ENCODE measurements around the gene HSPA12A.

The HSPA12A gene

DNA sequence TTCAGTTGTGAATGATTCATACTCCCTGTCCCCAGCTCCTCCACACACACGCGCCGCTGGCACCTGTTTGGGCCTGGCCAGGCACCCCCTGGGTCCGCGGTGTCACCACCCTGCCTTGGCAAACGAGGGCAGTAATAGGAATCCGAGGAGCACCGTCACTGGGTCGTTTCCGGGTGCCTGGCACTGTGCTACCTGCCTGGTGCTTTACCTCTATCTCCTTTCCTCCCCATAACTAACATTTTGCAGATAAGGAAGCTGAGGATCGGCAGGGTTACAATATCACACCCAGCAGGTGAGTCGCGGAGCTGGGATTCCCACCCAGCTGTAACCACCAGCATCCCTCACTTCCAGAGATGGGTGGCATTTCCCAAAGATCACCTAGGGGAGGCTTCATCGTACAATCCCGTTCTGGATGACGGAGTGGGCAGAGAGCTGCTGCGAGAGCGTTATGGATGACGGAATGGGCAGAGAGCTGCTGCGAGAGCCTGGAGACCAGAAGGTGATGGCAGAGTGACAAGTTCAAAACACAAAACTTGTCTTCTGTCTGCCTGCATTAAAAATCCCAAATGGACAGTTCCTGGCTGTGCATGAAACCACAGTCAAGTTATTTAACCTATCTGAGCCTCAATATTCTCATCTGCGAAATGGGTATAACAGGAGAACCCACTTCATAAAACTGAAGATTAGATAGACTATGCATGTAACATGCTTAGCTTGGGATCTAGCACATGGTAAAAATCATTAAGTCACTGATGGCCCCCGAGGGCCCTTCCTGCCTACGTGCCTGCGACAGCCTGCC is 1.1 kb upstream of the HSPA12A start:
- DNase-seq = no peak

DNA sequence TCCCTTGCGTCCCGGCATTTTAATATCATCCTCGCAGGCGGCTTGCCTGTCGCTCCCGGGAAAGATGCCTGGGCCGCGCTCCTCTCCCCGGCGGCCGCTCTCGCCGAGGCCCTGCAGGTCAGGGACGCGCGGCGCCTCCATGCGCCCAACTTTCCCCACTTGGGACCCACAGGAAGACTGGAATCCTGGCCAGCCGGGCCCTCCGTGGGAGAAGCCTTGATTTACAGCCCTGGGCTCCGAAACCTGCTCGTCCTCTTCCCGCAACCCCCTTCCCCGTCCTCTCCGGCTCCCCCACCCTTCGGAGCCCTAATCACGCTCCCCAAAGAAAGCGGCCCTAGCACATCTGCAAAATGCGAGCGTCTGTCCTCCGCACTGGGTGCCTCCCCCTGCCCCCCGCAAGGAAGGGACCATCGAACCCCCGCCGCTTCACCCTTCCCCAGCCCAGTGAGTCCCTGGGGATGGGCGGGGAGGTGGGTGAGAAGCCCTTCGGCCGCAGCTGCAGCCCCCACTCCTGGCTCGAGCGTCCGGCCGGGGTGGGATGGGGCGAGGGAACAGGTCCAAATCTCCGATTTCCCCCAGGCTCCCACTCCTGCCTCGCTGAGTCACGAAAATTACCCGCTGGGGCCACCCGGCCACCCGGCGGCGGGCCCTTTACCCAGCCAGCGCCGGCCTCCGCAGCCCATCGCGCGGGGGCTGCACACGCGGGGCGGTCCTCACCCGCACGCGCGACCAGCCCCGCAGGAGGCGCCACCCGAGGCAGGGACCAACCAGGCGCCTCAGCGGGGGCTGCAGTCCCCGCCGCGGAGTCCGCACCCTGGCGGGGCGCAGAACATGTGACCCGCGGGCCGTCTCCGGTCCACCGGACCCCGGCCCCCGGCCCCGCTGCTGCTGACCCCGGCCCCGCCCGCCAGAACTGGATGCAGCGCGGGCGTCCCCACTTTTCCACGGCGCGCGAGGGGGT is 695 bp downstream of the HSPA12A start:
- no peak for DNase-seq

DNA sequence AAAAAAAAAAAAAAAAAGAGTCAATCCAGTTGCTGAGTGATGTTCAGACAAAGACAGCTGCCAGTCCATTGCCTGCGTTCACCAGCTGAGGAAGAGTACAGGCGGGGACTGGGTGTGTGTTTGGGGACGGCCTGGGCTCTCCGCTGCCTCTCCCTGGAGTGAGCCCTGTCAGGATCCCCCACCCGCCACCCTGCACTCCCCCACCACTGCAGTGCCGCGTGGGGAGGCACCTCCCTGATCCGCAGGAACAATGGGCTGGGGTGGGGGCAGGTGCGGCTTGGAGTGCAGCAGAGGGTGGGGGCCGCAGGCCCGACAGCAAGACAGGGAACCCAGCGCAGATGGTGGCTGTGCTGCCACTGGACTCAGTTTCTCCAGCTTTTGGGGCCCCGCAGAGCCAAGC is 1.4 kb downstream of the HSPA12A start:
- DNase-seq = no peak

DNA sequence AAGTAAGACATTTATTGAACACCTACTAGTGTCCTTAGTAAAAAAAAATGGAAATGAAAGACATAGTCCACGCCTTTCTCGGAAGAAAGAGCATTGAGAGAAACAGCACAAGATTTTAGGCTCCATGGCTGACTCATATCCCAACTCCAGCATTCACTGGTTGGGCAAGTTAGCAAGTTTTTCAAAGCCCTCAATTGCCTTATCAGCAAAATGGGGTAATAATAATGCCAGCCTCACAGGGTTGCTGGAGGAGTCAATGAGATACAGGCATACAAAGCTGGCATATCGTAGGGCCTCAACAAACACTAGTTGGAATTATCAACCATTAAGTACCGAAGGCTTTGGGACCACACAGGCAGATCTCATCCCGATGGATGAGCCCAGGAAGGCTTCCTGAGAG is 4.0 kb downstream of the HSPA12A start:
- no peak for DNase-seq

GRCh38 chr10:116737627-116738327 is 4.6 kb downstream of the HSPA12A start:
- no peak for DNase-seq

- DNase-seq = no peak
Observed at GRCh38 chr10:116733566-116733965, 8.8 kb downstream of the HSPA12A start.

DNA sequence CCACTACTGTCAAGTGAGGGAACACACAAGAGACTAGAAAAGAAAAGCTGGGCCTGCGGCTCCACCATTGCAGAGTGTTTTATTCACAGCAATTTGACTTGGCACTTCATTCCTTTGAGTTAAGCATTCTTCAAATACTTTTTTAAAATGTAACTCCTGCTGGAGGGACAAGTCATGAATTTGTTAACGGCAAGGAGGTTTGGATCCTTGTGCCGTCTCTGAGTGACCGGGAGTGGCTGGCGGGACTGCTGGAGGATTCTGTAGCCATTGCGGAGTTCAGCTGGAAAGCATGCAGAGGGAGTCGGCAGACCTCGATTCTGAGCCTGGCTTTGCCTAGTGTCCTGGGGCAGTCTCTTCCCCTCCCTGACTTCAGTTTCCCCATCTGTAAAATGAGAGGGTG is 9.8 kb downstream of the HSPA12A start:
- no peak for DNase-seq

- DNase-seq = no peak
Observed at GRCh38 chr10:116730464-116731260, 11.7 kb downstream of the HSPA12A start.

- DNase-seq = no peak
Observed at GRCh38 chr10:116729243-116729642, 13.1 kb downstream of the HSPA12A start.

- DNase-seq = no peak
Observed at GRCh38 chr10:116728526-116729096, 13.8 kb downstream of the HSPA12A start.

DNA sequence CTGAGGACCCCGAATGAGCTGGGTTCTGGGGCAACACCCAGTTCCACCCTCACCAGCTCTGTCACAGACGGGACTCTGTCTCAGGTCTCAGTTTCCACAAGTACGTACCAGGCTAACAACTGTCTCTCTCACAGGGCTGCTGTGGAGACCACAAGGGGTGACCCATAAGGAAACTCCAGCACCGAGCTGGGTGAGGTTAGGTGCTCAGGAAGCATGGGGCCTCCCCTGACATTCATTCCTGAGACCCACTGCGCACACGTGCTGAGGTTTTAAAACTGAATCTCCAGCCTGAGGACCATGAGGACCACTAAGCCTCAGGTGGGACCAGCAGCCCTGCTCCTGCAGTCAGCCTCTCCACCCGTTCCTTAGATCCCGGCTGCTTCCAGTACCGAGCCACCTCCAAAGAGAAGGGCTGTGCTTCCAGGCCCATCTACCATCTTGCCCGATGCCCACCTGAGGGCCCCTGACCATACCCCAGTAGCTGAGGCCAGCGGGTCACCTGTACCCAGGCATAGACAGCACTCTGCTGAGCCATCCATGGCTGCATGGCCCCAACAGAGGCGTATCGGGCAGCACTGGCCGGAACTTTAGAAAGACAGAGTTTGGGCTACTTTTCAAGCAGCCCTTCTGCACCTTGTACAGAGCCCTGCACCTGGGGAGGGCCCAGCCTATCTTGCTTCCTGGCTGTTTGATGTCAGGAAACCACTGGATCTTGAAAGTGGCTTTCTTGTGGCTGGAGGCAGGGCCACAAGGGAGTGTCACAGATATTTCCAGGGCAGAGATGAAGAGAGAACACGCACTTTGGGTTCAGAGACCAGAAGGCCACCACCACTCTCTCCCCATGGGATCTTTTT is 18.7 kb downstream of the HSPA12A start:
- no peak for DNase-seq

DNA sequence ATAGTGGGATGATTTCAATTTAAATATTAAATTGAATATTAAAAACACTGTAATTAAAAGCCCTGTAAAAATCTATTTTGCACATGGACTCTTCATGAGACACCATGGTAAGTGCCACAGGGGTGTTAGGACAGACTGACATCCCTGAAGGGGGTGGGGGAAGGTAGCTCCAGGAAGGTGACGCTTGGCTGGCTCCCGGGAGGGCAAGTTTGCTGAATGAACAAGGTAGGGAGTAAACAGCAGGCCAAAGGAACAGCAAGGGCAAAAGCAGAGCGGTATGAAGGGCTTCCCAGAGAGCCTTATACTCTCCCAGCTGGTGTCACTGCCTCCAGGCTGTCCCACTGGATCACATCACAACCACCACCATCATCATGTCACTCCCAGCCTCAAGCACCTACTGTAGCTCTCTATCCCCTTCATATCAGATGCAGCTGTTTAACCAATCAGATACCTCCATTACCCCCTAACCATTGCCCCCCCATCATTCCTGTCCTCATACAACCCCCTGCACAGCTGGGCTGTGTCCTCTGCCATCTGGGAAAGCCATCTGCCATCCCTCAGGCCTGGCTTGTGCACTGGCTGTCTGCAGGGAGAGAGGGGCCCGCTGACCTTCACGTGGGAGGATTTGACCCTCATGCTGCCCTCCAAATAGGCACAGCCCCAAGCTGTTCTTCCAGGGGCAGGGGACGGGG is 19.5 kb downstream of the HSPA12A start:
- DNase-seq = no peak

DNA sequence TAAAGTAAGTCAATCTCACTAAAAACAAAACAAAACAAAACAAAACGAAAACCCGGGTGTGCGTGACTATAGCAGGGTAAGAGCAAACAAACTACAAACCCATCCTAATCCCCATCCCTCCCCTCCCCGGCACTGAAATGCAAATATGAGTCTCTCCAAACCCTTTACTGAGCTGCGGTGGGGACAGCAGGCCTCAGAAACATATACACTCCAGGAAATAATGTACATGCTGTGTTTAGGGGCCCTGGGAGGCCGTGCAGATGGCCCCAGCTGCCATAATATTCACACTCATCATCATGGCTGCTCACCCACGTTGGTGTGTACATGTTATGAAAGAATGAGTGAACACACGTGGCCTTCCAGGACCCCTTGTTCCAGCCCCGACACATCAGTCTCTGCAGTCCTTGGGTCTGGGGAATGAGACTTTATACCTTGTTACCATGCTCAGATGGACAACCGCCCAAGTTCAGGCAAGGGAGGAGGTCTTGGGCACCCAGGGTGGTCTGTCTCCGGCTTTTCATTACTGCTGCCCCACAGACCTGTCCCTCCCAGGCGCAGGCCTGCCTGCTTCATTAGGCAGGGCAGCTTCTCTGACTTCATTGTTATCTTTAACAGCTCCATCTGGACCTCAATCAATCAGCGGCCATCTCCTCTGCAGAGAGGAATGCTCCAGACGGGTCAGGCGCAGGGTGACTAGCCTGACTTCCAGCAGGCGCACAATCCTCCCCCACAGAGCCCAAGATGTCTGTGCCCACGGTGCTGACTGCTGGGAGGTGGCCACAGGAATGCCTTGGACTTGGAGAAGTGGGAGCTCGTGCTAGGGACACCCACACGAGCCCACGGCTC is 20.6 kb downstream of the HSPA12A start:
- DNase-seq = no peak

GRCh38 chr10:116720668-116721546 is 21.5 kb downstream of the HSPA12A start:
- no peak for DNase-seq

DNA sequence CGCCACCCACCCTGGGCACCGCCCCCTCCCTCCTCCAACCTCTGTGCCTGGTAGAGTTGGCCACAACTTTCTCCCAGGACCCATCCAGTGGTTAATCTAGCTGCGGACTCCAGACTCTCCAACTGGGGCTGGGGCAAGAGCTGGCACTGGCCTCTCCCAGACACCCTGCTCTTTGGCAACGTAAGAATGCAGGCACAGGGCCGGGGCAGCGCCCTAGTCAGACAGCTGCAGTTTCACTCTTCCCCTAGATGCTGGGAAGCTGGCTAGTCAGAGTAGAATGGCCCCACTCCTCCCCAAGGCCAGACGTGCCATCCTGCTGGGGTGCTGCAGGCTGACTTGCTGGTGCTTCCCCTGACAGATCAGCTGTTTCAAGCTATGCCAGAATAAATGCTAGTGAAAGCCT is 22.1 kb downstream of the HSPA12A start:
- DNase-seq = no peak

GRCh38 chr10:116719804-116720203 is 22.6 kb downstream of the HSPA12A start:
- no peak for DNase-seq

GRCh38 chr10:116718058-116718457 is 24.3 kb downstream of the HSPA12A start:
- no peak for DNase-seq

- DNase-seq = no peak
Observed at GRCh38 chr10:116716381-116716780, 26.0 kb downstream of the HSPA12A start.

Measured in COR-L47 (cell line).